ENCODE results near the gene MANSC4. TPM values are rescaled to one million over a fixed set of nuclear protein-coding genes. Genes with fewer than 3 reads are reported as not detected.
"Not testable (repeated sequence)": the region's sequence is repeated elsewhere in the genome, so short reads cannot be mapped to it uniquely, and the experiment has no call there.

Gene MANSC4
- total and polyA plus RNA-seq, 9 donors, result 0.10 to 0.36 (median 0.25) TPM; not detected in 4

GRCh38 chr12:27751386-27752047, 28.5 kb downstream of the MANSC4 start:
- DNase-seq, result no peak
- H3K4me3 ChIP-seq, result no peak overlapping the region
- WGBS, 3 donors, result 79 to 89% (median 82%) methylated on average over 15 of the region's 15 CpGs
- no peaks in the 10 kb centered on the region for H3K4me1 ChIP-seq (ENCODE audit: insufficient read depth)
- H3K27me3 ChIP-seq, result no peaks in the 10 kb centered on the region
- TF ChIP-seq POLR2A (IDR thresholded peaks at IDR 0.05) (no peak), CTCF (IDR thresholded peaks at IDR 0.05) (no peak), EP300 (IDR thresholded peaks at IDR 0.05) (no peak)
- no peak overlapping the region for H3K27ac ChIP-seq
- no peaks in the 10 kb centered on the region for H3K36me3 ChIP-seq
- intact Hi-C loops (cut with DNase I), result no loop called here
- no peaks in the 10 kb centered on the region for H3K9me3 ChIP-seq

- no peak overlapping the region for H3K4me3 ChIP-seq
- intact Hi-C loops (cut with DNase I), result loop anchor here in 1 of 4 donors (10.0 kb wide), 1 partner anchor 68 kb away; no protein-coding TSS in a partner anchor
- H3K4me1 ChIP-seq (ENCODE audit: insufficient read depth), result no peaks in the 10 kb centered on the region
- no peaks in the 10 kb centered on the region for H3K9me3 ChIP-seq
- WGBS, 3 donors, result 64 to 75% (median 75%) methylated on average over 3 of the region's 3 CpGs
- H3K27me3 ChIP-seq, result no peaks in the 10 kb centered on the region
- H3K27ac ChIP-seq, result no peak overlapping the region
- no peak for TF ChIP-seq CTCF (IDR thresholded peaks at IDR 0.05)
- TF ChIP-seq EP300 (IDR thresholded peaks at IDR 0.05), result no peak
- TF ChIP-seq POLR2A (IDR thresholded peaks at IDR 0.05), result no peak
- H3K36me3 ChIP-seq, result no peaks in the 10 kb centered on the region
- no peak for DNase-seq
Measured at GRCh38 chr12:27747111-27747820, 32.8 kb downstream of the MANSC4 start.

GRCh38 chr12:27745734-27746133, 34.3 kb downstream of the MANSC4 start:
- not testable (repeated sequence) for H3K9me3 ChIP-seq; H3K27me3 ChIP-seq; H3K4me1 ChIP-seq (ENCODE audit: insufficient read depth); H3K27ac ChIP-seq; H3K36me3 ChIP-seq; H3K4me3 ChIP-seq; DNase-seq
- intact Hi-C loops (cut with DNase I), result loop anchor here in 1 of 4 donors (10.0 kb wide), 1 partner anchor 69 kb away; no protein-coding TSS in a partner anchor
- WGBS, 3 donors, result 87 to 95% (median 95%) methylated on average over 1 of the region's 1 CpG

DNA sequence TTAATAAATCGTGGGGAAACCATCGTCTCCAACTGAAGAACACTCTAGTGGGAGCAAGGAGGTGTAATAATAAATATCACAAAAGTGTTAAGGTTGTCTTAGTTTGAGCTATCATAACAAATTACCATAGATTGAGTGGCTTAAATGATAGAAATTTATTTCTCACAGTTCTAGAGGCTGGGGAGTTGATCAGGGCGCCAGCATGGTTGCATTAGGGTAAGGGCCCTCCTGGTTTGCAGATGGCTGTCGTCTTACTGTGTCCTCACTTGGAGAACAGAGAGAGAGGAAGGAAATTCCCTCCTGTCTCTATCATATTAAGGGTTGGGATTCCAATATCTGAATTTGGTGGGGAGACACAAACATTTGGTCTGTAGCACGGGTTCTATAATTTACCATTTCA, 36.4 kb downstream of the MANSC4 start:
- Histone ChIP-seq H3K36me3 (no peaks in the 10 kb centered on the region), H3K9me3 (no peaks in the 10 kb centered on the region), H3K27ac (no peak overlapping the region), H3K4me1 (ENCODE audit: insufficient read depth) (no peaks in the 10 kb centered on the region), H3K27me3 (no peaks in the 10 kb centered on the region), H3K4me3 (no peak overlapping the region)
- DNase-seq, result no peak
- TF ChIP-seq CTCF (IDR thresholded peaks at IDR 0.05) (no peak), POLR2A (IDR thresholded peaks at IDR 0.05) (no peak), EP300 (IDR thresholded peaks at IDR 0.05) (no peak)
- intact Hi-C loops (cut with DNase I), result loop anchor here in 1 of 4 donors (10.0 kb wide), 1 partner anchor 71 kb away; no protein-coding TSS in a partner anchor
- 95 to 98% (median 97%) methylated on average over 5 of the region's 5 CpGs for WGBS, 3 donors

GRCh38 chr12:27734321-27734720, 45.7 kb downstream of the MANSC4 start:
- not testable (repeated sequence) for H3K4me1 ChIP-seq (ENCODE audit: insufficient read depth); DNase-seq; H3K4me3 ChIP-seq; H3K27ac ChIP-seq; H3K9me3 ChIP-seq; H3K27me3 ChIP-seq; H3K36me3 ChIP-seq
- intact Hi-C loops (cut with DNase I), result loop anchor here in 1 of 4 donors (5.0 kb wide), 1 partner anchor 208 kb away; no protein-coding TSS in a partner anchor
- WGBS, 3 donors, result 87 to 88% (median 88%) methylated on average over 9 of the region's 9 CpGs
